Fibroblast of skin of right quadriceps (primary cell): ENCODE measurements around the gene GATD1.

Experiments
- DNase-seq: peaks from one replicate; pipeline ENCODE4 v3.0.0-alpha.2; 2013

Gene GATD1

DNA sequence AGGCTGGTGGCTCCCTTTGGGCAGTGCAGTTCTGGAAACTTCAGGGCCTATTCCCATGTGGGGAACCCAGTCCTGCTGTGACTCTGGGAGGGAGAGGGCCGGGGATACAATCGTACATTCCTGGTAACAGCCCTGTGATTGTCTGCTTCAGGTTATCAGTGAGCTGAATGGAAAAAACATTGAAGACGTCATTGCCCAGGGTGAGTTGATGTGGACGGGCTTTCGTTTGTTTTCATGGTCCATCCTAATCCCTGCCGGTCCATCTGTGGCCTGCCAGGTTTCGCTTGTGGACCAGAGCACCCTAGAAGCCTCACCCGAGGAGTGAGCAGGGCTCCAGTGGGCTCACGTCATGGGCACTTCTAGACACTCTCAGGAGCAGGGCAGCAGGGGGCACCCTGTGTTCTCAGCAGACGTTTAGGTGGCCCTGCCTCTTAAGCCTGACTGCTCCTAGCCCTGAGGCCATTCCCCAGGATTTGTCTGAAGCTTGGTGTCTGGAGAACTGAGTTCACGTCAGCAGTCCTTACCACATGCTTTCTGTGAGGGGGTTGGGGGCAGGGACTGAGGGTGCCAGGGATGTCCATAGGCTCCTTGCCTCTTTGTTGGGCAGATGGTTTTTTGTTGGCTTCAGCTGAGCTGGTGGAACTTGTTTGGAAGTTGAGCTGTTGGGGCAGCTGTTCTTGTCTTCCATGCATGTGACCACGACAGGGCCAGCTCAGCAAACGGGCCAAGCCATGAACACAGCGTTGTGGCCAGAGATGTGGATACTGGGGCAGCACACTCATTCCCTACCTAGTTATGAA is 34.4 kb upstream of the GATD1 start:
- no peak for DNase-seq

DNA sequence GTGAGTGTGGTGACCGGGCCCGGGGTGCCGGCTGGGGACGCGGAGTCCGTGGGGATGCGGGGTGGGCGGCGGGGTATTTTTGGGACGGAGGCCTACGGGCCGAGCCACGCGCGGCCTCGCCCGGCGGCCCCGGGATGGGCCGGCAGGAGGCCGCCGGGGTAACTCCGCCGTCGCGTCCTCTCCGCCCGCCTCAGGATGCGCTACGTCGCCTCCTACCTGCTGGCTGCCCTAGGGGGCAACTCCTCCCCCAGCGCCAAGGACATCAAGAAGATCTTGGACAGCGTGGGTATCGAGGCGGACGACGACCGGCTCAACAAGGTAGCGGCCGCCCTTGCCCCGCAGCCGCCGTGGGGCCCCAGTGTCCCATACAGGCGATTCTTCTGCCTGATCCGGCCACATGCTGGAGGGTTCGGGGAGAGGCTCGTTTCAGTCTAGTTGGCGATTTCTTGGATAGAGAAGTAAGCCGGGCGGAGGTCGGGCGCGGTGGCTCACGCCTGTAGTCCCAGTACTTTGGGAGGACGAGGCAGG is 32.8 kb upstream of the GATD1 start:
- no peak for DNase-seq

DNA sequence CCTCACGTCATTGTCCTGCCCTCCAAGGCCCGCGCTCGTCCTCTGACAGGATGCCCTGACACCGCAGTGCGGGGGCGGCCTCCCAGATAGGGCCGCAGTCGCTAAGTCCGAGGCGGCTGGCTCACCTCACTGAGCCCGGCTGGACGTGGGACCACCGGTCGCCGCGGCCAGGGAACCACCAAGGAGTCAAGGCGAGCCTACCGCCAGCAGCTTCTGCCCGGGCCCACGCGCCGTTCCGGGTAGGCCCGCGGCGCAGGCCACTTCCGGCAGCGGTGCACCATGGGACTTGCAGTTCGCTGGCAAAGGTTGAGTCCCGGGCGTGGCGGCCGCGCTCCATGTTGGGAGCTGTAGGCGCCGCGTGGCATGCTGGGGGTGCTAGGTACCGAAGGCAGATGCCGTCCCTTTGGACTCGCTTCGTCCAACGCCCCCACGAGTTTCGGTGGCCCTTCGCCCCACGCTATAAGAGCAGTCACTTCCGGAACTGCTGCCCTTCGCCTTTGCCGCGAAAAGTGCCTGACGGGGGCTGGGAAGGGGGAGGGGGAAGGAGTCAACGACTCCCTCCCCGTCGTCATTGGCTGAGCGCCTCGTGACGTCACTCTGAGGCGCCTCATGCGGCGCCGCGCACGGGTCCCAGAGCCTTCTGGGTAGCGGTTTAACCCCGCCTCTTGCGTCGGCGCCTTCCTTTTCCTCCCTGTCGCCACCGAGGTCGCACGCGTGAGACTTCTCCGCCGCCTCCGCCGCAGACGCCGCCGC is 32.2 kb upstream of the GATD1 start, which contains the start of gene RPLP2:
Gene RPLP2 (plus strand): TSS at position 681 of the 753 bp plus-strand sequence. CDS start 268 bp downstream, outside the sequence.
- DNase-seq: peak; percentile 97

DNA sequence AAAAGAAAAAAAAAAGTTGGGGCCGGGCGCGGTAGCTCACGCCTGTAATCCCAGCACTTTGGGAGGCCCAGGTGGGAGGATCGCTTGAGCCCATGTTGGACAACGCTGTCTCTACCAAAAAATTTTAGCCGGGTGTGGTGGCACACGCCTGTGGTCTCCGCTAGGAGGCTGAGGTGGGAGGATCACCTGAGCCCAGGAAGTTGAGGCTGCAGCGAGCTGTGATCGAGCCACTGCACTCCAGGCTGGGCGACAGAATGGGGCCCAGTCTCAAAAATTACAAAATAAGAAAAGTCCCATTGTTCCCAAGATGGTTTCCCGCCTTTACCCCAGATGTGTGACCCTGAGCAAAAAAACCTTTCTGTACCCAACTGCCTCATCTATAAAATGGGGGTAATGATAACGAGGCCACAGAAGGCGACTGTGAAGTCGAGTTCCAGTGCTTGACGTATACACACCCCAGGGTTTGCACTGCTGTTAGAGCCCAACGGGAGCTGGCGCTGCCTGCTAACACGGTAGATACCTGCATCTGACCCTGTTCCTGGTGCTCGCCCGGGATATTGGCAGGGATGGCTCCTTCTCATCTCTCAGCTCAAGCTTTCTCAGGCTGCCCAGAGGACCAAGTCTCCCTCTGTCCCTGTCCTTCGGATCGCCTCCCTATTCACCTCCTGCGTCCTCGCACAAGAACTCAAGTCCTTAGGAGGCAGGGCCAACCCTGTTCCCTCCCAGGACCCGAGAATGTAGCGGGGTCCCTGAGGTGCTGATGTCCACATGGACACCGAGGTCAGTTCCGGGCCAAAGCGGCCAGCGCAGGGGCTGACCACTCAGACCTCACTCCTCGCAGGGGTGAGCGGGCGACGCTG is 31.4 kb upstream of the GATD1 start:
- no peak for DNase-seq

DNA sequence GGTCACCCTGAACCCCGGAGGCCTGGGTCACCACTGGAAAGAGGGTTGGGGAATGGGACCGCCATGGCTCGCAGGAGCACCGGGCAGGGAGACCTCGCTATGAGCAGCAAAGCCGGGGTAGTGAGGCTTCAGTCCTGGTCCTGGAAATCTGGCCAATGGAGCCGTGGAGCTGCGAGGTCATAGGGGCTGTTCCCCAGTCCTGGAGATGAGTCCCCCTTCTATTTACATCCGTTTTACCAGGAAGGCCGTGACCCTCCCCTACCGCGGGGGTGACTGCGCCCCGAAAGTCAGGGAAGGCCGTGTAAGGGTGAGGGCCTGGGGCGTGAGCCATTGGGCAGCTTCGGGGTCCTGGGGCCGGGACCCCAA is 27.3 kb upstream of the GATD1 start:
- DNase-seq: no peak

DNA sequence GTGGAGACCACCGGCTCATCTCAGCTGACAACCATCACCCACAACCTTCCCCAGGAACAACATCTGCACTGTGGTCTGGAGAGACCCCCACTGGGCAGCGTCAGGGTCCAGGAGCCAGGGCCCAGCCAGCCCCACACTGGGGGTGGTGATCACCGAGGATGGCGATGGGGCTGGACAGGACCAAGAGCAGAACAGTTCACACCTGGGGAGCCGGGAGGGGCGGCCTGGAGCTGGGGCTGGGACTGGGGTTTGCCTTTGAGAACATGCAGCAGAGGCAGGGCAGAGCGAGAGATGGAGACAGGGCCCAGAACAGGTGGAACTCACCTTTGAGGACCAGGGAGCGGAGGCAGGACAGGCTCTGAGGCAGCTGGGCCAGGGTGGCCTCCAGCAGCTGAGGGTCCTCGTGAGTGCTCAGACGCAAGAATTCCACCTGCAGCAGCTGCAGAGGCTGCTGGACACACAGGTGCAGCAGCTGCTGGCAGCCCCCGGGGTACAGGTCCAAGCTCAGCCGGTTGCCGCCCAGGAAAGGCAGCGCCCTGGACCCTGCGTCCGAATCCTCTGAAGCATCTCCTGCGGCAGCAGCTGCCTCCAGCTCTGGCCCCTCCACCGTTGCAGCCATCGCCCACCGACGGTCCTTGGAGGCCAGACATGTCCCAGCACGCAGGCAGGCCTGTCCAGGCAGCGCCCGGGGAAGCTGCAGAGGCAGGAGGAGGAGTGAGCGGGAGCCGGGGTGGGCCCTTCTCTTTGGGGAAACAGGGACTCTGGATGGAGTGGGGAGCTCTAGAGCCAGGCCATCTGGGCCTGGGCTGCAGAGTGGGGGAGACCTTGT is 26.7 kb upstream of the GATD1 start:
- DNase-seq: no peak

DNA sequence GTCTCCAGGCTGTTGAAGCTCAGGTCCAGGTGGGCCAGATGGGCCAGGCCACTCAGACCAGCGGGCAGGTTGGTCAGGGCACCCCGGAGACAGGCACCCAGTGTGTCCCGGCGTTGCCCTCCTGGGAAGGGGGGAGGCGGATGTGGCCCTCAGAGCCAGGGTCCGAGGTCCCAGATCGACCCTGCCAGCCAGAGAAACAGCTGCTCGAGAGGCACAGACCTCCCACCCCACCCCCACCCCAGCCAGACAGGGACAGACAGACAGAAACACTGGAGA is 26.1 kb upstream of the GATD1 start:
- no peak for DNase-seq

DNA sequence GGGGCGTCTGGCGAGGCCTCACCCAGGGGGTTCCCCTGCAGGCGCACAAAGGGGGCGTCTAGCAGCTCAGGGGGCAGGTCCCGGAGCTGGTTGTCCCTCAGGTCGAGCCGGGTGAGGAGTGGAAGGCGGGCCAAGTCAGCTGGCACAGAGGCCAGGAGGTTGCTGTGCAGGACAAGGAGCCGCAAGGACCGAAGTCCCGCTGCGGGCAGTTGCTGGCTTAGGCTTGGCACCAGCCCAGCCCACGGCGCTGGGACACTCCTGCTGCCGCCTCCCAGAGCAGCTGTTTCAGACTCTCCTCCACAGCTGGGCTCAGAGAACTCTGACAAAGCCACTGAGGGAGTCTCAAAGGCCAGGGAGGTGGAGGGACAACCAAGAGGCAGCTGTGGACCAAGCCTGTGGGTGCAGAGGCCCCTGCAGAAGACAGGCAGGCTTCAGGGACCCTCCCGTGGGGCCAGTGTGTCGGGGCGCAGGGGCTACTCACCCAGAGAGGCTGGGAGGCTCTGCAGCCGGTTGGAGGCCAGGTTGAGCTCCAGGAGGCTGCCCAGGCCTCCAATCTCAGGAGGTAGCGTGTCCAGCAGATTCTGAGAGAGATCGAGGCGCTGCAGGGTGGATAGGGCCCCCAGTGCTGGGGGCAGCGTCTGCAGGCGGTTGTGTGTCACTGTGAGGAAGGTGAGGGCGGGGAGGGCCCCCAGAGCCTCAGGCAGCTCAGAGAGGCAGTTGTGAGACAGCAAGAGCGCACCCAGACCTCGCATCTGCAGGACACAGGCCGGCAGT is 25.6 kb upstream of the GATD1 start:
- DNase-seq: no peak

DNA sequence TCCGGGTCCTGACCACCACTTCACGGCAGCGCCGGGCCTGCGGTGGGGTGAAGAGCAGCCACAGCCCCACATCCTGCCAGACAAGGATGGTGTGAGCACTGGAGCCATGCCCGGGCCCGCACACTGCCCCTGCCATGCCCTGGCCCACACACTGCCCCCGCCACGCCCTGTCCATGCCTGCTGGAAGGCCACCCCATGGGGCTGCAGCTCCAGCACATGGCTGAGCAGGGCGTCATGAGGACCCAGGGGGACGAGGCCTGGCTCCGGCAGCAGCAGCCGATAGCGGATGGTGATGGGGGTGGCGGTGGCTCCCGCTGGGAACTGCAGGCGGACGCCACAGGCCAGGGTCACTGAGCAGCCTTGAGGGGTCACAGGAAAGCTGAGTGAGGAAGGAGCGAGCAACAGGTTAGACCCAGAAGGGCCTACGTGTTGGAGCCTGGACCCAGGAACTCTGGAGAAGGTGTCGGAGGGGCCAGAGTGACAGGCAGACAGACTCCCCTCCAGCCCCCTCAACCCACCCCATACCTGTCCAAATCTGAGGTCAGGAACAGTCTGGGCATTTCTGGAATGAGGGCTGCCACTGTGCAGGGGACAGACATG is 24.8 kb upstream of the GATD1 start:
- no peak for DNase-seq

DNA sequence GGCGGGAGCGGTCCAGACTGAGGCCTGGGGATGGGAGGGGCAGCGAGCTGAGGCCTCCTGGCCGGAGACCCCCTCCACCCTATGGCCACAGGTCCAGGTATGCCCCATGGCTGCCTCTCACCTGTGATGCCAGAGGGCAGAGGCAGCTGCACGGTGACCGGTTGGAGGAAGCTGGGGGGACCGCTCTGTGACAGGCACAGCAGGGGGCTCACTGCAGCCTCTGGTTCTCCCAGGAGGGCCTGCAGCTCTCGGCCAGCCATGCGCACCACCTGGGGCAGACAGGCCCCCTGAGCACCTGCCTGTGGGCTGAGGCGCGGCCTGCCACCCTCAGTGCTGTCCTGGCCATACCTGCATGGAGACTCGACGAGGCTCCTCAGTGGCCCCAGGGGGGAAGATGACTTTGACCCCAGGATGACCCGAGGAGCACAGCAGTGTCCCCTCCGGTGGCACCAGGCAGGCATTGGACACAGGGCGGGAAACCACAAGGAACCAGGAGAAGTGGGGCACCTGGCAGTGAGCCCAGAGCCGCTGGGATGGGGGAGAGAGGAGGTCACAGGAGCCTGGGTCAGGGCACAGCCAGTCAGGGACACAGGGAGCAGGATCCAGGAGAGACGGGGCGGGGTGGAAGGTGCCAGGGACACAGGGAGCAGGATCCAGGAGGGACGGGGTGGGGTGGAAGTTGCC is 24.0 kb upstream of the GATD1 start:
- DNase-seq: no peak

DNA sequence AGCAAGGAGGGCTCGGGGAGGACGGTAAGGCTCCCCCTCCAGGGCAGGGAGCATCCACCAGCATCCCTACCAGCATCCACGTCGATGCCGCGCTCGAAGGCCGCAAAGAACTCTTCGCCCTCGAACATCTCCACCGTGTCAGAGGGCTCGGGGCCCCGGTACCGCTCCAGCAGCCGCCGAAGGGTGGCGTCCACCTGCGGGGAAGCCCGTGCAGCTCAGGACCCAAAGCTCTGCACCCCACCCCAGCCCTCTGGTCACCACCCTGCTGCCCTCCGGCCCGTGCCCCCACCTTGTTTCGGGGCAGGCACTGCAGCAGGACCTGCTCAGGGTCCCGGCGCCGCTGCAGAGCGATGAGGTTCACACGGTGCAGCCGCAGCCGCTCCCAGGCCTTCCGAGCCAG is 23.2 kb upstream of the GATD1 start:
- no peak for DNase-seq

DNA sequence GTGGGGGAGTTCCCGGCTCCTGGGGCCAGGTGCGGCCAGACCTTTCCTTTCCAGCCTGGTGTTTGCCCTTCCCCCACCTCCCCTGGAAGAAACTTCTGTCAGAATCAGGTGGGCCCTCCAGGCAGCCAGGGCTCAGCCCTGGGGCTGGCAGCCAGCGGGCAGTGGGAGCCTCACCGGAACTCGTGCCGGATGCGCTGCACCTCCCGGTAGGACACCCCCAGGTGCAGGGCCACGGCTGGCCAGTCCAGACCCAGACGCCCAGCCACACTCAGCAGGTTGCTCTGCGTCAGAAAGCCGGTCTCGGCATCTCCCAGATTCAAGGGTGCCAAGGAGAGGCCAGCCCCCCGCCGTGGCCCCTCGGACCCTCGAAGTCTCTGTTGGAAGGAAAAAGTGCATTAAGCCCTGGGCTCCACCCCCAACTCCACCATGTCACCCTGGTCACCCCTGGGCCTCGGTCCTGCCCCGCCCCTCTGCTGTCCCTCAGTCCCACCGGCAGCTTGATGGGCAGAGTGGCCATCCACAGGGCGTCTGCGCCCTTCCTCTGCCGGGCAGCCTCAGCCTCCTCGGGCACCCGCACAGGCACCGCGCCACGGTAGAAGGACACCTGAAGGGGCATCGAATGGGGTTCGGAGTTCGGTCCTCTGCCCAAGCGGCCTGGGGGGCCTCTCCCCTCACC is 22.5 kb upstream of the GATD1 start:
- DNase-seq: no peak

DNA sequence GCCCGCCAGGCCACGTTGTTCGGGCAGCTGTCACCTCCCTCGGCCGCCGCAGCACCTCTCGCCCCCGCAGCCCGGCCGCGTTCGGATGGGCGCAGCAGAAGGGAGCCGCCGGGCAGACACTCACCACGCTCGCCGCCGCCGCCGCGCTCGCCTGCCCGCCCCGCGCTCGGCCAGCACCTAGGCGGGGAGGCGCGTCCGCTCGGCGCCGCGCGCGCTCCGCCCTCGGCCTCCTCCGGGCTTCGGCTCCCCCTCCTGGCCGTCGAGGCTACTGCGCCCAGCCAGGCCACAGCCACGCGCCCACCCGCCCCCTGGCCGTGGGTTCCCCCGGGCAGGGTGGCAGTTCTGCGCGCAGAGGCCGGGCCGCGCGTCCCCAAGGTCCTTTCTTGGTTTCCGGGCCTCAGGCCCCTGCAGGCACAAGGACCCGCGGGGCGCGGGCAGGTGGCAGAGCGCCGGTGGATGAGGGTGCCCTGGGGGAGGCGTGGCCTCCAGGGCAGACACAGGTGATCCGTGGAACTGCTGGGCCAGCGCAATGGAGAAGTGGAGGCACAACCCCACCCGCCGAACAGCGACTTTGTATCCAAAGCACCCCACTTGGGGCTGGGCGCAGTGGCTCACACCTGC is 20.9 kb upstream of the GATD1 start, which contains the start of gene SLC25A22:
Gene SLC25A22 (minus strand): TSS at position 189 of the 621 bp plus-strand sequence. CDS start 3,275 bp downstream, outside the sequence.
- peak; percentile 75 for DNase-seq

DNA sequence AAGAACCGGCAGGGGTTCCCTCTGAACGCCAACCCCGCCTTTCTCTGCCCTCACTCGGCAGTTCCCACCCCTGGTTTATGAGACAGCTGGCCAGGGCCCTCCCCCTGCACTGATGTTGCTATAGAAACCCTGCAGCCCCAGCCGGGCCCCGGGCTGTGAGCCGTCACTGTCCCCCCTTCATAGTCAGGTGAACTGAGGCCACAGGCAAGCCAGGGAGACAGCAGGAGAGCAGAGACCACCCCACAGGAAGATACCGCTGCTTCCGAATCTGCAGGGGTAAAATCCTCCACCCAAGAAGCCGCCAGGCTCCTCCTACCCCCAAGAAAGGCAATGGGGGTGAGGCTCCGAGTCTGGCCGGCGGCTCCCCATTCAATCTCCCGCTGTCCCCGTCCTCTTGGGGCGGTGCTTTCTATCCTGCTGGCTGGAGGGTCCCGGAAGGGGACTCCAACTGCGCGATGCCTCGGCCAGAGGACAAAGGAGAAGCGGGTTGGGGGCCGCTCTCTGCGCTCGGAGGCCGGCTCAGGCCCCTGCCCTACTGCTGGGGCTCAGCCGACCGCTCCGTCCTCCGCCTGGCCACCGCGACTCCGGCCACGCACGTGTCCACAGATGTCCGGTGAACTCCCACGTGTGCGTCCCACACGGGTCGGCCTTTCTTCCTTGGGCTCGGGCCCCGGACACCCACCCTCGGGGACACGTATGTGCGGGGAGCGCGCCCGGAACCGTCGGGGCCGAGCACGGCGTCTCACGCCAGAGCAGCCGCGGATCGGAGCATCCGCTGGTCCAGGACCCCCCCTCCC is 20.2 kb upstream of the GATD1 start:
- peak; percentile 86 for DNase-seq

DNA sequence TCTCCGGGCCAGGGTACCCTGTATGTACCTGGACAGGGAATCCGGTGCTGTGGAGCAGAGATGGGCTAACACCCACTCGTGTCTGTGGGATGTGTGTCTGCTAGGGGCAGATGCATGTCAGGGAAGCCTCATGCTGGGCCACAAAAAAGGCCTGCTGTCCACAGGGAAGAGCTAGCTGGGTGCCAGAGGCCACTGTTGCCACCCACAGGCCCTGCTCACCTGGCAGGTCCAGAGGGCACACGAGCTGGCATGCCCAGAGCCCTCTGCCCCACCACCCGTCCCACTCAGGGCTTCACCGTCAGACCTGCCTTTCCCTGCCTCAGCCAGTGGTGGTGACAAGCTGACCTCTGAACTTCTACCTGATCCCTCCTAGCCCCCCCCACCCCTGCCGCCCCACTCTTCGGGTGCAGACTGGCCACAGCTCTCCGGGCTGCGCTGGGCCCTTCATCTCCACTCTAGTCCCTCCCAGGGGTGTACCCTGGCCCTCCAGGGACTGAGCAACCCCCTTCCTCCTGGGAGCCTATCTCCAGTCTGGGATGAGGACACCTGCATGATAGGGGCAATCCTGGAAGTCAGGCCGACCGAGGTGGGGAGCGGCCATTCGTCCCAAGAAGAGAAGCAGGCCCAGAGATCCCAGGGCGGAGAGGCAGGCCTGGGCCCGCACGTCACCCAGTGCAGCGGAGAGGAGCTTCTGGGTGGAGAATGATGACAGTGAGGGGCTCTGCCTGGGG is 19.4 kb upstream of the GATD1 start:
- DNase-seq: no peak

DNA sequence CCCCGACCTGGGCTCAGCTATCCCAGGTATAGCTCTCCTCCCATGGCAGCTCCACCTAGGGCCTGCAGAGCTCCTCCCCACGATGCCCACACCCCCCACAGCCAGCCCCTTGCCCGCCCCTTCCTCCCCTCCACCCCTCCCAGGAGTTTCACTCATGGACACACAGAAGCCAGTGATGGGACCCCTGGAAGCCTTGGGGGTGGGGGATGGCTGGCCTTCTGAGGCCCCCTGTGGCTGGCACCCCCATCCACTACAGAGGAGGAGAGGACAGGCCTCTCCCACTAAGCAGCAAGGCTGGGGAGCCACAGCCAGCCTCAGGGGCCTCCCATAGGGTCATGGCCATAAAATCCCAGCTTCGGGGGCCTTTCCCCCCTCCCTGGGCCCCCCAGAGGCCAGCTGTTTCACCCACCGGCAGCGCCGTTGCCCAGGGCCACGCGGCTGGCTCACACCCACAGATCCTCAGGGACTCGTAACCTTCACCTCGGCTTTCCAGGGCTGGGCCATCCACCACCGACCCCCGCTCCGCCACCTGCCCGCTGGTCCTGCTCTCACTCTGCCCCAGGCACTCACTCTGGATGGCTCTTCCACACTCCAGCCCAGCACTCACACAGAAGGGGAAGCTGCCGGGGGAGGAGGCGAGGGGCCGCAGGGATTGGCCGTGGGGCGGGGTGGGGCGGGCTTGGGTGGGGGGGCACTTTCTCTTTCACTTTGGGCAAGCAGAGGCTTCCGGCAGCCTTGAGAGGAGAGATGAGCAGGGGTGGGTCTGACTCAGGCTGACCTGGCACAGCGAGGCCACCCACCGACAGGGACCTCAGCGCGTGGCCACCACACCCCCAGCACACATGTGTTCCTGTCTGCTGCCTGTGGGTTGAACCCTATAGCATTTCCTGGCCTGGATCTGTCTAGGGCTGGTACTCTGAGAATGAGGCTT is 18.6 kb upstream of the GATD1 start:
- DNase-seq: peak; percentile 80
